Activated T-cell treated with anti-CD3 and anti-CD28 coated beads, Interleukin-2, amount 50 U/mL, for 1 hour (primary cell): Measurements from ENCODE around the gene MTREX.

Experiments used
- DNase-seq: peaks from one replicate; pipeline ENCODE4 v3.0.0-alpha.2; 2020

Gene MTREX

GRCh38 chr5:55385846-55386245 lies 78.1 kb downstream of the MTREX start:
- DNase-seq = no peak

- DNase-seq = no peak
These were observed 78.6 kb downstream of the MTREX start for GRCh38 chr5:55386356-55386755.

GRCh38 chr5:55387865-55388264 lies 80.1 kb downstream of the MTREX start:
- no peak for DNase-seq

- no peak for DNase-seq
These were observed 83.9 kb downstream of the MTREX start for GRCh38 chr5:55391707-55392106.

- no peak for DNase-seq
These were observed 84.9 kb downstream of the MTREX start for GRCh38 chr5:55392669-55393068.

GRCh38 chr5:55393501-55394175 lies 85.8 kb downstream of the MTREX start:
- DNase-seq = no peak

GRCh38 chr5:55402199-55402598 lies 94.4 kb downstream of the MTREX start:
- DNase-seq = no peak

- DNase-seq = no peak
These were observed 98.5 kb downstream of the MTREX start for GRCh38 chr5:55406292-55406691.

- no peak for DNase-seq
These were observed 99.4 kb downstream of the MTREX start for GRCh38 chr5:55407059-55407684.

GRCh38 chr5:55407984-55408383 lies 100.2 kb downstream of the MTREX start:
- no peak for DNase-seq

- DNase-seq = no peak
These were observed 102.0 kb downstream of the MTREX start for GRCh38 chr5:55409775-55410174.

GRCh38 chr5:55410845-55411244 lies 103.1 kb downstream of the MTREX start:
- no peak for DNase-seq

- DNase-seq = no peak
These were observed 104.1 kb downstream of the MTREX start for GRCh38 chr5:55411876-55412275.

GRCh38 chr5:55413644-55414043 lies 105.9 kb downstream of the MTREX start:
- no peak for DNase-seq

- DNase-seq = no peak
These were observed 107.3 kb downstream of the MTREX start for GRCh38 chr5:55415071-55415470.

GRCh38 chr5:55416306-55416705 lies 108.5 kb downstream of the MTREX start:
- no peak for DNase-seq

- no peak for DNase-seq
These were observed 111.5 kb downstream of the MTREX start for GRCh38 chr5:55418994-55419968.

GRCh38 chr5:55421074-55421529 lies 113.3 kb downstream of the MTREX start:
- DNase-seq = no peak

GRCh38 chr5:55426455-55426854 lies 118.7 kb downstream of the MTREX start:
- no peak for DNase-seq

GRCh38 chr5:55427157-55427556 lies 119.4 kb downstream of the MTREX start:
- DNase-seq = no peak

- DNase-seq = no peak
These were observed 121.4 kb downstream of the MTREX start for GRCh38 chr5:55429221-55429612.

- no peak for DNase-seq
These were observed 121.9 kb downstream of the MTREX start for GRCh38 chr5:55429613-55430253.

- no peak for DNase-seq
These were observed 124.8 kb downstream of the MTREX start for GRCh38 chr5:55432549-55432948.
